GM21447 (cell line): ENCODE measurements around the gene CPT2.
"Not testable (repeated sequence)": the region's sequence is repeated elsewhere in the genome, so short reads cannot be mapped to it uniquely, and the experiment has no call there.

Experiments used
- ATAC-seq: cut with Tn5 transposase; IDR thresholded peaks from one replicate; pipeline ENCODE4 v1.9.1; 2021; ENCODE audit not compliant: unreplicated experiment

The CPT2 gene

DNA sequence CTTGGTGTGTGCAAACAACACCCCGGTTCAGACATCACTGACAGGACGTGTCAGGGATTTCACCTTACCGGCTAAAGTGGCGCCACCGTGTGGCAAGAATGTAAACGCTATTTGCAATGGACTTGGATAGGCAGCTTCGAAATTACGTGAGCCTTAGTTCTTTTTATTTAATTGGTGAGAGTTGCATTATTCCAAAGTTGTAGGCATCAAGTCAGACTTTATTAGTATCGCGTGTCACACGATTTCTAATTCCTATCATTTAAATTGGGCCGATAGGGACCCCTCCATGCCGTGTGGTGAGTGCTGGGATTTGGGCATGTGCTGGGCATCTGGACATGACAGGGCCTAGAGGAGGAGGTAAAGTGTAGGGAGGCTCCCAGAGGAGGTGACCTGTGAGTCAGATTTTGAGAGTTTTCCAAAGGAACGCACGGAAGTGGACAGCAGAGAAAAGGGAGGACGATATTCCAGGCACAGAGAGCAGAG lies 14.5 kb upstream of the CPT2 start:
- no peak for ATAC-seq

DNA sequence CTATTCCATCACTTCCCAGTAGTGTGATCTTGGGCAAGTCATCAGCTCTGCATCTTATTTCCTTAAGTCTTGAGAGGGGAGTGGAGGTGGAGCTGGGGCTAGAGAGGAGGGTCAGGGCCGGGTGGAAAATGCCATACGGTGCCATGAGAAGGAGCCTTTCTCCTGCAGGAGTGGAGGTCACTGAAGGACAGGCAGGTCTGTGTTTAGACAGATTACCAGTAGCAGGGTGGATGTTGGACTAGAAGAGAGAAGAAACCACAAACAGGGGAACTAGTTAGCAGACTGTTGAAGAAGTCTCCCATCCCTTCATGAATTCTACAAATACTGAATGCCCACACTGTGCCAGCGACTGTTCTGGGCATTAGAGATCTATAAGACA lies 13.9 kb upstream of the CPT2 start:
- ATAC-seq, result no peak

DNA sequence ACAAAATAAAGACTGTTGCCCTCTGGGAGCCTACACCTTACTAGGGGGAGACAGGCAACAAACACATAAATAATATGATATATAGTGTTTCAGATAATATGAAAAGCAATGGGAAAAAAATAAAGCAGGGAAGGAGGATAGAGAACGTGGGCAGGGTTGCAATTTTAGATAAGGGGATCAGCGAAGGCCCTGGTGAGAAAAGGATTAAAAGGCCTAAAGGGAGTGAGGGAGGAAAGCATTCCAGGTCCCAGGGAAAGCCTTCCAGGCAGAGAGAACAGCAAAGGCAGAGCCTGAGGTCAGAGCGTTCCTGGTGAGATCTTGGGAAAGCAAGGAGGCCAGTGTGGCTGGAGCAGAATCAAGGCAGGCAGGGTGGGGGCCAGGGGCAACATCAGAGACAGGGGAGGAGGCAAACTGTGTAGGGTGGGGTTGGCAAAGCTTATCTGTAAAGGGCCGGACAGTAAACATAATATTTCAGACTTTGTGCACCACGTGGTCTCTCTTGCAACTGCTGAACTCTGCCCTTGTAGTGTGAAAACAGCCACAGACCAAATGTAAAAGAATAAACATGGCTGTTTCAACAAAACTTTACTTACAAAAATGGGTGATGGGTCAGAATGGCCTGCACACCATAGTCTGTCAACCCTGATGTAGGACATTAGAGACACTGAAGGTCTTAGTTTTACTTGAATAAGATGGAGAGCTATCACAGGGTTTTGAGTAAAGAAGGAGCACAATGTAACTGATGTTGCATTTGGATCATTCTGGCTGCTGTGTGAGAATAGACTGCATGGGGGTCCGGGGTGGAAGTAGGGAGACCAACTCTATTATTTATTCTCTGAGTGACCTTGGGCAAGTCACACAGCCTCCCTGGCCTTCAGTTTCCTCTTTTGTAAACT lies 13.3 kb upstream of the CPT2 start:
- no peak for ATAC-seq

DNA sequence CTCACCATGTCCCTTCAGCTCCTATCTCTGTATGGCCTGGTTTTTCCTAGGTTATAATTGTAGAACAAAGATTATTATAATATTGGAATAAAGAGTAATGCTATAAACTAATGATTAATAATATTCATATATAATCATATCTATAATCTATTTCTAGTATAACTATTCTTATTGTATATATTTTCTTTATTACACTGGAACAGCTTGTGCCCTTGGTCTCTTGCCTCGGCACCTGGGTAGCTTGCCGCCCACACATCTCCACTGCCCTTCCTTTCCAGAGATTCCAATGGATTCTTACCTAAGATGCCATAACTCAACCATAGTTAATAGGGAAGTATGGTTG lies 10.7 kb upstream of the CPT2 start:
- ATAC-seq, result not testable (repeated sequence)

DNA sequence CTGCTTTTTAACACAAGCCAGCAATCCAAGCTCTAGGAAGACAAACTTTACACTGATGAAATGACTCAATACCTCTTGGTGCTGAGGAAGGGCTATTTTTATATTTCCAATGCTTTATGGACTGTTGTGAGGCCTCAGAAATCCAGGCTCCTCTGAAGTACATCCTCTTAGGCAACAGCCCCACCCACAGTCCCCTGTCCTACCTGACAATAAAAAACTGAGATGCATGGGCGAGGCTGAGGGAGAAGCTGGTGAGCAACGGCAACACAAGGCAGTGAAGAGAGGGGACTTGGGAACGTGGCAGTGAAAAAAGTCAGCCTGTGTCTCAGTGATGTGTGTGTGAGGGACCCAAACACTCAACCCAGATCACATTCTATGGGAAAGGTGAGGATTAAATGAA lies 10.1 kb upstream of the CPT2 start:
- no peak for ATAC-seq

DNA sequence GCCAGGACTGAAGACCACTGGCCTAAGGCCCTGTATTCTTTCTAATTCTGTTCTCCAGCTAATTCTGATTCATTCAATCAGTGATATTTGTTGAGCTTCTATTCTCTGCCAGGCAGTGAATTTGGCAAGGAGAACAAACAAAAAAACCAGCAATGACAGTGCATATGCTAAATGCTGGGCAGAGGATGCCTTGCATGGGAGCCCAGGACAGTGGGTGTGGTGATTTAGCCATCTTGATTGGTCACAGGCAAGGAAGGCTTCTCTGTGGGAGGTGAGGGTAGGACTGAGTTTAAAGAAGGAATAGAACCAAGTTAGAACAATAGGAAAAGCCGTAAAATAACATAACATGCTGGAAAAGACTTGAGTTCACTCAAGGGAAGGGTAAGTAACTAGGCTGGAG lies 9.2 kb upstream of the CPT2 start:
- no peak for ATAC-seq

DNA sequence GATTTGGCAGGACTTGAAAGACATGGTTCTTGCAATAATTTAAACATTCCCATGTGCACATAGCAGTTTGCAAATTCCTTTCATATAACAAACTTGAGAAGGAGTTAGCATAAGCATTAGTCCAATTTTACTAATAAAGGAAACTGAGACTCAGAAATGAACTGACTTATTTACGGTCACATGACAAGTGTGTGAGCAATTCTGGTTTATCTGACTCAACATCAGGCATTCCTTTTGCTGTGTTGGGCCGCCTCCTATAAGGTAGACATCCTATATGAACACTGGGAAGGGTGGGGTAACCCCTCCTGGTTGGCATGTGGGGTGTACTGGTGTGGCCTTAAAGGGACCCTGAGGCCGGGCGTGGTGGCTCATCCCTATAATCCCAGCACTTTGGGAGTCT lies 8.5 kb upstream of the CPT2 start:
- ATAC-seq, result no peak

DNA sequence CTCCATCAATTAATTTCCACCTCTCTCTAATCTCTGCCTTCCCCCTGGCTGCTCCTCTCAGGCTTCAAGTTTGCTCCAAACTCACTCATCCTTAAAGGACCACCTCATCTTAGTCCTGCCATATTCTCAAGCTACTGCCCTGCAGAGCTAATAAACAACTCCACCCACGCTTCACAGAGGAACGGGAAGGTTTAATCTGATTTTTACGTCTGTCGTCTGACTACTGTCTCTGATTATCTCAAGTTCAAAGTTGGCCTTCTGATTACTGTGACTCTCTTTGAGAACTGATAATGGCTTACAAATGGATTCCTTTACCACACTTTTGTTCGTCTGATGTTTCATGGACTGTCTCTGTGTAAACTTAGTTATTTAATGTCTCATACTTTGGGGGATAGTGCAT lies 7.6 kb upstream of the CPT2 start:
- no peak for ATAC-seq

DNA sequence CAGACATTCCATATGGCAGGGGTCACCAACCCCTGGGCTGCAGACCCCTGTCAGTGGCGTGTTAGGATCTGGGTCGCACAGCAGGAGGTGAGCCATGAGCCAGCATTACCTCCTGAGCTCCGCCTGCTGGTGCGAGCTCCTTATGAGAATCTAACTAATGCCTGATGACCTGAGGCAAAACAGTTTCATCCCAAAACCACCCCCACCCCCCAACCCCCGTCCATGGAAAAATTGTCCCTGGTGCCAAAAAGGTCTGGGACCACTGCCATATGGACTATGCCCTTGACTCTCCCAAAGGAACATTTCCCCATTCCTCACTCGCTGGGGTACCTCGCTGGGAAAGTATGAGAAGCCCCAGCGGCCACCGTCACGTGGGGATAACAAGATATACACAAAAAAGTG lies 6.4 kb upstream of the CPT2 start:
- ATAC-seq, result no peak

DNA sequence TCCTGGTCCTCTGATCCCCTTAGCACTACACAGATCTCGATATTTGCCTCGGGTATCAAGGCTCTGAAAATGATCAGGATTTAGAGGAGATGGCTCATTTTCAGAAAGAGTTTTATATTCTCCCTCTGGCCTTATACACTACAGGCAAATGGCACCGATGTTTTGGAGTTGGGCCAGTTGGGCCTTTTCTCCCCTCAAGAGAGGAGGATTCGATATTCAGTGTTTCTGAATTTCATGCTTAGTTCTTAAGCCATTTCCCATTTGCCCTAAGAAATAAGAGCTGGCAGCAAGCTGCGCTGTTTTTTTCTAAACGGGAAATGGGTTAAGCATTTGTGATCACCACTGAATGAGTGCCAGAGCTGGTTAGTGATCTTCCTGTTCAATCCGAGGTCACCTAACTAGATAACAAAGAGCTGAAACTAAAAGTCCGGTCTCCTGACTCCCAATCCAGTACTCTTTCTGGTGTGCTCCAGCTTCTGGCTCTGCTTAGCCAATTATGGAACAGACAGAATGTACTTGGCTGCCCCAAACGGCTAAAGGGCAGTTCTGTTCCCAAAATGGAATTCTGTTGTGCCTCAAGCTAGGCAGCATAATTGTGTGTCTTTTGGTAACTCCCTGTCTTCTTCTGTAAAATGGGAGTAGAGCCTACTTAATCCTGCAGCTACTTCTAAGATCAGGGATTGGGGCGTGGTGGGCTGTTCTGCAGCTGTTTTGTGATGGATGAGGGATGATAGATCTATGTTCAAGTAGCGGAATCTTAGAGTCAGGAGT lies 1.2 kb upstream of the CPT2 start:
- ATAC-seq, result no peak

DNA sequence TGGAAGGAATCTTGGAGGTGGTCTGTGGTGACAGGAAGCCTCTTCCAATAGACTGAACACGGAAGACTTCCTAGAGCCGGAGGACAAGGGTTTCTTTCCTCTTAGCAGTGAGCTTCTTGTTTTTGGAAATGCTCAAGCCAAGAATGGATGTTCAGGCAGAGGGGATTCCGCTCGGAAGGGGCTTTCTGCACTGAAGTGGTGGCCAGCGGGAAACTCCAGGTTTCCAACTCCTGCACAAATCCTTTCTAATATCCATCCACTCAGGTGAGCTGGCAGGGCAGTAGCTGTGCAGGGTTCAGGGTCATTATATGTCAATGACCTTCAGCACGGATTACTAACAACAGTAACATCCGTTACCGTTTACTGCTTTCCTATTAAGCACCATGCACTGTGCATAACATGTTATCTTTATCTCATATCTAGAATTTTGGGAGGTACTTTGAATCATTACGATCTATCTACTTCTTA lies 573 bp upstream of the CPT2 start:
- ATAC-seq, result no peak

DNA sequence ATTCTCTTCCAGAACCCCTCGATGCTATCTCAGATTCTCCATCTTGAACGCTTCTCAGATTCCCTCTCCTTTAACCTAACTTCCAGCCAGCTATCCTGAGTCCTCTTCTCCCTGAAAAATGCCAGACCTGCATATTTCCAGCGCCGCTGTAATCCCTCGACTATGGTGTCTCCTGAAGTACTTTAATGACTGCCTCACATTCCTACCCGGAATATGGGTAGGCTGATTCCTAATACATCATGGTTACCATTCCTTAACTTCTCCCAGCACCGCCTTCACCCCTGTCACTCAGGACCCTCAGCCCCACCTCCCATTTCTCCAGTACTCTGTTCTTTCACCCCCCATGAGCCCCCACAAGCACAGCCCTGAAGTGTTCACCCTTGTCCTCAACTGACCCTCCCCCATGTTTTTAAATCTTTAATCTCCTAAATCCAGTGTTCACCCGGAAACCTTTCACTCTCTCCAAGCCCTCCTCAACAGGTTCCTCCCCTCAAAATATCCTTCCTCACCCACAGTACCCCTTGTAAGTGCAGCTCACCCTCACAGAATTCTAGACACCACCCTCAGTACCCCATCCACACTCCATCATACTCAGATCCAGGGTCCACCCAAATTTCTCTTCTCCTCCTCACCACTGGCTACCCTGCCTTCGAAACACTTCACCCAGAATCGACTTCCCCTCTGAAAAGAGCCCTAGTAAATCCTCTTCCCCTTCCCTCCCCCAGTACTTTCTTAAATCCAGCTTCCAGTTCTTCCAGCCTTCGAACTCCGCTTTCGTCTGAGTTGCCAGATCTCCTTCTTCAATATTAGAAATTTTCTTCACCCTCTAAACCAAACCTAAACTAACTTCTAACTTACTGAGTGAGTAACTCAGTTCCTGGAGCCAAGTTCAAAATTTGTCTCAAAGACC lies 922 bp downstream of the CPT2 start:
- ATAC-seq, result no peak

DNA sequence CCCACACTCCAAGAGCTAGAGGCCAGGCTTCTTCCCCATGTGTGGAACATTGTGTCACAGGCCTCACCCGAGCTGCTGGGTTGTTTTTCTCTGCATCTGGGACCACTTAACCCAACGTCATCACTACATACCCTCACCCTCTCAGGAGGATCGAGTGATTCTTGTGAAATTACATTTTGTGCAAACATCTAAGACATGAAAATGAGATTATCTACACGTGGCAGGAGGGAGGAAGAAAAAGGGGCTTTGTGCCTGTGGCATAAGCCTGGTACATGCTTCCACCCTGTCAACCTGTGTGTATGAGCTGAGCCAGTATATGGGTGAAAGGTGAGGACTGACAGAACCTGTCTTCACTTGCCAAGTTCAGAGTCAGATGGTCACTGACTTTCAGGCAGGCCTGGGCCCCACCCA lies 1.6 kb downstream of the CPT2 start:
- no peak for ATAC-seq

DNA sequence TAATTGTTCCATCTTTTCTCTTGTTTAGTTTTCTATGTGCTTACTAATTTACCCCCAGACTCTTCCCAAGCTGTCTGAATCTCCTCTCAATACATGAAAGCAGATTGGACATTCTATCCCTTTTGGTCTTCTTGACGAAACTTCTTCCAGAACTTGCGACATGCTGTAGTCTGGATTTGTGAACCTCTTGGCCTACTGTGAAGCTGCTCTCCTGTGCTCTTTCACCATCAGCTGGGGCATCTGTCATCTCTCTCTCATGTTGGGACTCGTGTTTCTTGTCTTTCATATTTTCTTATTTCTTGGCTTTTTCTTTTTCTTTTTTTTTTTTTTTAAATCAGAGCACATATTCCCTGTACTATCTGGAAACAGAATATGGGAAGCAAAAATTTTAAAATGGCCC lies 6.8 kb downstream of the CPT2 start:
- no peak for ATAC-seq

DNA sequence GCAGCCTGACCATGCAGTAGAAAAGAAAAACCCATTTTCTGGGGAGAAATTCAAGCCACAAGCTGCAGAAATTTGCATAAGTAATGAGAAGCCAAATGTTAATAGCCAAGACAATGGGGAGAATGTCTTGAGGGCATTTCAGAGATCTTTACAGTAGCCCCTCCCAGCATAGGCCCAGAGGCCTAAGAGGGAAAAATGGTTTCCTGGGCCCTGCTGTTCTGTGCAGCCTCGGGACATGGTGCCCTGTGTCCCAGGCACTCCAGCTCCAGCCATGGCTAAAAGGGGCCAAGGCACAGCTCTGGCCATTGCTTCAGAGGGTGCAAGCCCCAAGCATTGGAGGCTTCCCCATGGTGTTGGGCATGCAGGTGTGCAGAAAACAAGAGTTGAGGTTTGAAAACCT lies 8.9 kb downstream of the CPT2 start:
- not testable (repeated sequence) for ATAC-seq

DNA sequence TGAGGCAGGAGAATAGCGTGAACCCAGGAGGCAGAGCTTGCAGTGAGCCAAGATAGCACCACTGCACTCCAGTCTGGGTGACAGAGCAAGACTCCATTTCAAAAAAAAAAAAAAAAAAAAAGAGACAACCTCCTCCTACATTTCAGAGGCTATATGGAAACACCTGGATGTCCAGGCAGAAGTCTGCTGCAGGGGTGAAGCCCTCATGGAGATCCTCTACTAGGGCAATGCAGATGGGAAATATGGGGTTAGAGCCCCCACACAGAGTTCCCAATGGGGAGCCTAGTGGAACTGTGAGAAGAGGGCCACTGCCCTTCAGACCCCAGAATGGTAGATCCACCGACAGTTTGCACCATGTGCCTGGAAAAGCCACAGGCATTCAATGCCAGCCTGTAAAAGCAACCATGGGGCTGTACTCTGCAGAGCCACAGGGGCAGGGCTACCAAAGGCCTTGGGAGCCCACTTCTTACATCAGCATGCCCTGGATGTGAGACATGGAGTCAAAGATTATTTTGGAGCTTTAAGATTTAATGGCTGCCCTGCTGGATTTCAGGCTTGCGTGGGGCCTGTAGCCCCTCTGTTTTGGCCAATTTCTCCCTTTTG lies 9.6 kb downstream of the CPT2 start:
- not testable (repeated sequence) for ATAC-seq

DNA sequence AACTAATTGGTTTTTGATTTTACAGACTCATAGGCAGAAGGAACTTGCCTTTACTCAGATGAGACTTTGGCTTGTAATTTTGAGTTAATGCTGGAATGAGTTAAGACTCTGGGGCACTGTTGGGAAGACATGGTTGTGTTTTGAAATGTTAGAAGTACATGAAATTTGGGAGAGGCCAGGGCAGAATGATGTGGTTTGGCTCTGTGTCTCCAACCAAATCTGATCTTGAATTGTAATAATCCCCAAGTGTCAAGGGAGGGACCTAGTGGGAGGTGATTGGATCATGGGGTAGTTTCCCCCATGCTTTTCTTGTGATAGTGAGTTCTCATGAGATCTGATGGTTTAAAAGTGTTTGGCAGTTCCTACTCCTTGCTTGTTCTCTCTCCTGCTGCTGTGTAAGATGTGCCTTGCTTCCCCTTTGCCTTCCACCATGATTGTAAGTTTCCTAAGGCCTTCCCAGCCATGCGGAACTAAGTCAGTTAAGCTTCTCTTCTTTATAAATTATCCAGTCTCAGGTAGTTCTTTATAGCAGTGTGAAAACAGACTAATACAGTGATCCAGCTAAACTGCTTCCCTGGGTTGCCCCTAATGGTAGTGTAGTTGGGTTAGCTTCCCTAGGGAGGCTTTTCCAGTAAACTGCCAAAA lies 10.2 kb downstream of the CPT2 start:
- no peak for ATAC-seq

DNA sequence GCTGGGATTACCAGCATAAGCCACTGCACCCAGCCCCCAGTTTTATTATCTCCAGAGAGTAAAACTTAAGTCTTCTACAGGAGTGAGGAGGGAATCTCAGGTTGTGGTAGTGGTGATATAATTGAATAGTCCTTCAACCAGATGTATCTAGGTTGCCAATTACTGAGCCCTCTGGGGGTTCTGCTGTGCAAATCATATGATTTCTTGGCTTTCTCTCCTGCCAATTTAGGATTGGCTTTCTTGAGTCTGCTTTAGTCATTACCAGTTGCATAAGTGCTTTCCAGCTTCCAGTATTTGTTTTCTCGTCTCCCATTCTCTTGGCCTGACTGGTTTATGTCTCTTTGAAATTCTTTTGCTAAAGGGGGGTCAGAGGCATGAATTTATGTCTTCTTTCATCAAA lies 11.1 kb downstream of the CPT2 start:
- ATAC-seq, result no peak

DNA sequence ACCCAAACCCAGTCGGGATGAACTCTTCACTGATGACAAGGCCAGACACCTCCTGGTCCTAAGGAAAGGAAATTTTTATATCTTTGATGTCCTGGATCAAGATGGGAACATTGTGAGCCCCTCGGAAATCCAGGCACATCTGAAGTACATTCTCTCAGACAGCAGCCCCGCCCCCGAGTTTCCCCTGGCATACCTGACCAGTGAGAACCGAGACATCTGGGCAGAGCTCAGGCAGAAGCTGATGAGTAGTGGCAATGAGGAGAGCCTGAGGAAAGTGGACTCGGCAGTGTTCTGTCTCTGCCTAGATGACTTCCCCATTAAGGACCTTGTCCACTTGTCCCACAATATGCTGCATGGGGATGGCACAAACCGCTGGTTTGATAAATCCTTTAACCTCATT lies 13.7 kb downstream of the CPT2 start:
- no peak for ATAC-seq

DNA sequence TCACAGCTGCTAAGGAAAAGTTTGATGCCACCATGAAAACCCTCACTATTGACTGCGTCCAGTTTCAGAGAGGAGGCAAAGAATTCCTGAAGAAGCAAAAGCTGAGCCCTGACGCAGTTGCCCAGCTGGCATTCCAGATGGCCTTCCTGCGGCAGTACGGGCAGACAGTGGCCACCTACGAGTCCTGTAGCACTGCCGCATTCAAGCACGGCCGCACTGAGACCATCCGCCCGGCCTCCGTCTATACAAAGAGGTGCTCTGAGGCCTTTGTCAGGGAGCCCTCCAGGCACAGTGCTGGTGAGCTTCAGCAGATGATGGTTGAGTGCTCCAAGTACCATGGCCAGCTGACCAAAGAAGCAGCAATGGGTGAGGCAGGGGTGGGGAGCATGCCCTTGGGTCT lies 14.3 kb downstream of the CPT2 start:
- no peak for ATAC-seq
